Measurements from ENCODE around the gene SLC12A8.

The SLC12A8 gene, protein sequence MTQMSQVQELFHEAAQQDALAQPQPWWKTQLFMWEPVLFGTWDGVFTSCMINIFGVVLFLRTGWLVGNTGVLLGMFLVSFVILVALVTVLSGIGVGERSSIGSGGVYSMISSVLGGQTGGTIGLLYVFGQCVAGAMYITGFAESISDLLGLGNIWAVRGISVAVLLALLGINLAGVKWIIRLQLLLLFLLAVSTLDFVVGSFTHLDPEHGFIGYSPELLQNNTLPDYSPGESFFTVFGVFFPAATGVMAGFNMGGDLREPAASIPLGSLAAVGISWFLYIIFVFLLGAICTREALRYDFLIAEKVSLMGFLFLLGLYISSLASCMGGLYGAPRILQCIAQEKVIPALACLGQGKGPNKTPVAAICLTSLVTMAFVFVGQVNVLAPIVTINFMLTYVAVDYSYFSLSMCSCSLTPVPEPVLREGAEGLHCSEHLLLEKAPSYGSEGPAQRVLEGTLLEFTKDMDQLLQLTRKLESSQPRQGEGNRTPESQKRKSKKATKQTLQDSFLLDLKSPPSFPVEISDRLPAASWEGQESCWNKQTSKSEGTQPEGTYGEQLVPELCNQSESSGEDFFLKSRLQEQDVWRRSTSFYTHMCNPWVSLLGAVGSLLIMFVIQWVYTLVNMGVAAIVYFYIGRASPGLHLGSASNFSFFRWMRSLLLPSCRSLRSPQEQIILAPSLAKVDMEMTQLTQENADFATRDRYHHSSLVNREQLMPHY

DNA sequence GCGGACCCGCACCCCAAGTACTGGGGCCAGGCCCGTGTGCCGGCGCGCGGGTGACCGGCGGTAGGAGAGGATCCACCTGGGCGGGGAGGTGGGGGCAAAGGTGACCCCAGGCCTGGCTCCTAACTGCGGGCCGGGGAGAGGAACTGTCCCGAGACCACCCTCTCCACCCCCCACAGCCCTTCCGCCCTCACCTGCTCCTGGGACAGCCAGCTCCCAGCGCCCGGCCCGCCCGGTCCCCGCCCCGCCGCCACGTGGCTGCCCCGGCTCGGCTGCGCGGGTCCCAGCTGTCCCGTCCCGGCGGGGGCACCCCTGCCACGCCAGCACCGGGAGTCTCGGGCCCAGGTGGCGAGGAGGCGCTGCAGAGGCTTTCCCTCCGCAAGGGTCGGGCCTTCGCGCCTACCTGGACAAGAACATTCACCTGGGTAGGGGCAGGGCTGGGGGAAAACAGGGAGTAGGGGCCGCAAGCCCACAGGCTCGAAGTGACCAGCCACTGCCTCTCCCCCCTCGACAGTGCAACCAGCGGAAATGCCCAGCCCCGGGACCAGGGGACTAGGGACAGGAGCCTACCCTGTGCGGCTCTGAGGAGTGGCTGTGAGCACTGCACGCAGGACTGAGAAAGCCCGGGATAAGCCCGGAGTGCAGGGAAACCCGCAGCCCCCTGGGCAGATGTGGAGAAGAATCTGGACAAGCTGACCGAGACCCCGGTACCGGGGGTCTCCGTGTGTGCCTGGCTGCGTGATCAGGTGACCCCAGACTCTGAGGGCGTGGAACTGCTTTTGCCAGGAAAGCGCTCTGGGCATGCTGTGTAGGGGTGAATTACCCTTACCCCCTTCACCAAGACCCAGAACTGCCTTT lies at the start of gene SLC12A8:
Gene SLC12A8 (minus strand): TSS at position 240 of the 855 bp plus-strand sequence. CDS start 1,399 bp downstream, outside the sequence.
- DNase-seq: no peak

DNA sequence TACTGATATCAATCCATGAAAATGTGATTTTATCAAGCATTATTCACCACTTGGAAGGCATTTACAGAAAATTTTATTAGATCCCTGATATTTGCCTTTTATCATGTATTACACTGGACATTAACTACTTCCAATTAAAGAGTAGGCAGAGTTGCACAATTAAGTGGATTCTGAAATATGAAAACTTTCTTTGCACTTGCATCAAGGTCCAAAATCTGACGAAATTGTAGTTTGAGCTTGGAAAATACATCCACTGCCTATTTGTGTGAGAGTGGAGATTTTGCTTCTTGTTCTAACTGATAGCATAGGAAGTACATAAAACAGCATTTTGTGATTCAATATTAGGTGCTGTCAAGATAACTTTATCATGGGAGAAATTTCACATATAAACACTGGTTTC lies 49.6 kb upstream of the SLC12A8 start:
- no peak for DNase-seq

DNA sequence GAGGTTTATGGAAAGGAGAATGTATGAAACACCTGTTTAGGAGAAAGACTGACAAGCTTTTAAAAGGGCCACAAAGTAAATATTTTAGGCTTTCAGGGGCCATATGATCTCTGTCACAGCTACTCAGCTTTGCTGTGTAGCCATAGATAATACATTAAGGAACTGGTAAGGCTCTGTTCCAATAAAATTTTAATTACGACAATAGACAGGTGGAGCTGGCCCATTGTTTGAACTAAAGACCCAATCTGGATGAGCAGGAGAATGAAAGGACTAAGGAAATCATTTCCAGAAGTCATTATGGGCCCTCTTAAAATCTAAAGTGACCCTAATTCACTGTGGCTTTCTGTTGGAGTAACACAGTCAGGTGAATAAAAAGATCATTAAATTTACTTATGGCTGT lies 48.5 kb upstream of the SLC12A8 start:
- no peak for DNase-seq

DNA sequence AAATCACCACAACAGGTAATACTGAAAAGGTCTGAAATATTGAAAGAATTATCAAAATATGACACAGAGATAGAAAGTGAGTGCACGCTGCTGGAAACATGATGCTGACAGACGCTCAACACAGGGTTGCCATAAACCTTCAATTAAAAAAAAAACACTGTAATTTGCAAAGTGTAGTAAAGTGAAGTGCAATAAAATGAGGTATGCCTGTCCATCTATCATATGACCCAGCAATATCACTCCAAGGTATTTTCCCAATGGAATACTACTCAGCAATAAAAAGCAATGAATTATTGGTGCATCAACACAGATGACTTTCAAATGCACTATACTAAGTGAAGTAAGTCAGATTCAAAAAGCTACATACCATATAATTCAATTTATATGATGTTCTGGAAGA lies 47.6 kb upstream of the SLC12A8 start:
- DNase-seq: no peak

DNA sequence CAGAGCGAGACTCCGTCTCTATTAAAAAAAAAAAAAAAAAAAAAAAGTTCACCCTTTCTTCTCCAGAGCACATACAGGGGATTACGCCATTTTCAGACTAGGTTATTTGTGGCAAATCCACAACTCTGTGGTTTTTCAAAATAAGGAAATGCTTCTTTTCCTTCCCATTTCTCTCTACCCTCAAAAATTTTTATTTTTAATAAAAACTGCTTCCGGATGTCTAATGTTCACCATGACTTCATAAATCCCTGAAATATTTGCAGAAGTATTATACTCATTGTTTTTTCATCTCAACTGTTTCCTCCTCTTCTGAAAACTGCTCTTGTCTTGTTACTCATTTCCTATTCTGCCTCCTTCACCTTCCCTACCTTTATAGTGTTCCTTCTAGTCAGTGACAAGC lies 45.0 kb upstream of the SLC12A8 start:
- DNase-seq: no peak

DNA sequence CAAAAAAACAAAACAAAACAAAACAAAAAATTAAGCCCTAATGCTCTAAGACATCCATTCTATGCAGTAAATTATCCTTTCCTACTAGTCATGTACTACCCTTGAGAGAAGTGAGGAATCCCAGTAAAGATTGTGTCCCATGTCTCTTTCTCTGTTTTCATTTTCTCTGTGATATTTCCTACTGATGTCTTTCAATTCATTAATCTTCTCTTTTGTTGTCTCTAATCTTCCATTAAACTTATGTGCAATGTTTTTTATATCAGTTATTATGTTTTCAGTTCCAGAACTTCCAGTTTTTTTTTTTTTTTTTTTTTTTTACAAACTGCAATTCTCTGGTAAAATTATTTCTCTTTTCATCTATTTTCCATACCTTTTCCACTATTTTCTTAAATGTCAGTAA lies 44.1 kb upstream of the SLC12A8 start:
- DNase-seq: no peak

DNA sequence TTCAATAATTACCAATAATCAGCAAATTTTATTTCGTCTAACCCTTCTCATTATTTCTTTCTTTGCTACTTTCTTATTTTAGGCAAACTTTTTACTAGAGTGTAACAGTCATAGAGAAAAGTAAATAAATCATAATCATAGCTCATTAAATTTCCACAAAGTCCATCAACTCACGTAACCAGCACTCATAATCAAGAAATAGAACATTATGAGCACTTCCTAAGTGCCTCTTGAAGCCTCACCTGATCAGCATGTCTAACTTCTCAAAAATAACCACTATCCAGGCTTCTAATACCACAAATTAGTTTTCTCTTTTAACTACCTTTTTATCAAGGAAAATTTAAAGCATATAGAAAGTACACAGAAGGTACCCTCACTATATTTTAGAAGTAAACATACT lies 38.4 kb upstream of the SLC12A8 start:
- DNase-seq: no peak

DNA sequence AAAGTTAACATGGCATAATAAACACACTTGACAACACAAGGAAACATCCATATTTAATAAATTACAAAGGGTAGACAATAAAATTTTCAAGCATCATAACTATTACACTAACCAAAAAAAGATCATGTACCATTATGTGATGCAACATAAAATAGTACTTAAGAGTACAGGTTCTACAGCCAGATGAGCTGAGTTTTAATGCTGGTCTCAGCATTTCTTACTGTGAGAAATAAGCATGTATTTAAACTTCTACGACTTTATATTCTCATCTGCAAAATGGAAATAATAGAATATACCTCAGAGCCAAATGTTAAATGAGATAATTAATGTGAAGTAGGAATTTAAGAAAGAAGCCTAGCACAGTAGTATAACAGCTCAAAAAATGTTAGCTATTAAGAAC lies 33.7 kb upstream of the SLC12A8 start:
- no peak for DNase-seq

DNA sequence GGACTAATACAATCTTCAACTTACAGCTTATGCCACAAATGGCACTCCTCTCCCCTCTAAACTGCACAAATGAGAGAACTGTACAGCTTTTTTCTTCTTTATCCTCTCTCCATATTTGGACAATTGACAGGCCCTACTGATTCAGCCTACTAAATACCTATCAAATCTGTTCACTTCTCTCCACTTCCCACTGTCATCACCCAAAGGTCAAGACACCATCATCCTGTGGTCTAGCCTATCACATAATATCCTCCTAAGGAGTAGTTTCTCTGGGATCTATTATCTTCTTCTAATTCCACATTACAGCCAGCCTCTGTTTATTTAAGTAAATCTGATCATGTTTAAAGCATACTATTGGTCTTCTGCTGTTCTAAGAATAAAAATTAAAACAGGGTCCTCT lies 33.0 kb upstream of the SLC12A8 start:
- no peak for DNase-seq

DNA sequence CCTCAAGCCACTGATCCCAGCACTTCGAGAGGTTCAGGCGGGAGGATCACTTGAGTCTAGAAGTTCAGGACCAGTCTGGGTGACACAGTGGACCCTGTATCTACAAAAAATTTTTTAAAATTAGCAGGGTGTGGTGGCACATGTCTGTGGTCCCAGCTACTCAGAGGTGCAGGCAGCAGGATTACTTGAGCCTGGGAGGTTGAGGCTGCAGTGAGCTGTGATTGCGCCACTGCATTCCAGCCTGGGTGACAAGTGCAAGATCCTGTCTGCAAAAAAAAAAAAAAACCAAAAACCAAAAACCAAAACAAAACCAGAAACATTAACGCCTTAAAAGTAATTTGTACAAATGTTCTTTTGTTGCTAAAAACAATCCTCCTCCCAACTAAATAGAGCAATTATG lies 27.9 kb upstream of the SLC12A8 start:
- no peak for DNase-seq

DNA sequence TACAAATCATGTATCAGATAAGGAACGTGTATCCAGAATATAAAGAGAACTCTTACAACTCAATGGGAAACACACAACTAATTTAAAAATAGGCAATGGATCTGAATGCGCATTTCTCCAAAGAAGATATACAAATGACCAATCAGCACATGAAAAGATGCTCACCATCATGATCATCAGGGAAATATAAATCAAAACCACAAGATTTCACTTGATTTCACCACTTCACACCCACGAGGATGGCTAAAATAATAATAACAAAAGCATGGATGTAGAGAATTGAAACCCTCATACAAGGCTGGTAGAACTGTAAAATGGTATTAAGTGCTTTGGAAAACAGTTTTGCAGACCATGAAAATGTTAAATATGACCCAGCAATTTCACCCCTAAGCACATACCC lies 26.7 kb upstream of the SLC12A8 start:
- DNase-seq: no peak

DNA sequence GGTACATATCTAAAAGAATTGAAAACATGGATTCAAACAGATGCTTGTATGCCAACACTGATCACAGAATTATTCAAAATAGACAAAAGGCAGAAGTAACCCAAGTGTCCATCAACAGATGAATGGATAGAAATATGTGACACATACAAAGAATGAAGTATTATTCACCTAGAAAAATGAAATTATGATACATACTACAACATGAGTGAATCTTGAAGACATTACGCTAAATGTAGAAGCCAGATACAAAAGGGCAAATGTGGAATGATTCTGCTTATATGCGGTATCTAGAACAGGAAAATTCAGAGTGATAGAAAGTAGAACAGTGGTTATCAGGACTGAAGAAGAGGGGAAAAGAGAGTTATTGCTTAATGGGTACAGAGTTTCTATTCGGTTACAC lies 26.2 kb upstream of the SLC12A8 start:
- no peak for DNase-seq

DNA sequence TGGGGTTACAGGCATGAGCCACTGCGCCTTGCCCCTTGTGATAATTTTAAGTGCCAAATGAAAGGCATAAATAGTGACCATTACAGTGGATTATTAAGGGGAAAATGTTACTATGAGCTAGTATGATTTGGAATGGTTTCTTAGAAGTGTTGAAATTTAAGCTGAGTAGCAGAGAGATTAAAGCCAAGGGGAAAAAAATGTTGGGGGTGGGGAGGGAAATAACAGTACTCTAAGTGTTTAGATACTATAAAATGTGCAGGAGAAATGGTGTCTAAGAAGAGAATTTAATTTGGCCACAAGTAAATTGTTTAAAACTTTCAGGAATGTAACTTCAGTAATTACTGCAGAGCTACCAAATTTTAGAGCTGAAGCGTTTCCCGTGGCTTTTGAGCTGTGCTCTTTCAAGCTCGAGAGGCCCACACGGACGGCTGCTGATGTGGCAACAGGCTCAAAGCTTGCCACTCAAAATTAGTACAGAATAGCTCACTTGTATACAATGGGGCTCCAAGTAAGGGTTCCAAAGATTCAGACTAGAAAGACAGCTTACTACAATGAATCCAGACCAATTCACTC lies 23.9 kb upstream of the SLC12A8 start:
- no peak for DNase-seq

DNA sequence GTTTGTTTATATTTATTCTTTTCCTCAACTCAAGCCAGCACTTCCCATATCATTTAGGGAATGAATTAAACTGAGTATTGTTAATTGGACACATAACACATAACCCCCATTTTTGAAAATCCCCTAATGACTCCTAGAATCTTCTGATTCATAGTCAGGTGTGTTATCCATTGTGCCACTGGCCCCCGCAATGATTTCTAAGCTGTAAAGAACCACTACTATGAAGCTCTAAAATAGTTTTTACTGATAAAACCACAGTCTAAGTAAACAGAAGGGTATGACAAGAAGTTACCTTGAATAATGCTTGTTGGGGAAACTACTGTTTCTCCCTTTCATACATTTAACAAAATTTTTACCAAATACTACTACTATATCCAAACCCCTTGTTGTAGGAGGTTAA lies 22.3 kb upstream of the SLC12A8 start:
- no peak for DNase-seq

DNA sequence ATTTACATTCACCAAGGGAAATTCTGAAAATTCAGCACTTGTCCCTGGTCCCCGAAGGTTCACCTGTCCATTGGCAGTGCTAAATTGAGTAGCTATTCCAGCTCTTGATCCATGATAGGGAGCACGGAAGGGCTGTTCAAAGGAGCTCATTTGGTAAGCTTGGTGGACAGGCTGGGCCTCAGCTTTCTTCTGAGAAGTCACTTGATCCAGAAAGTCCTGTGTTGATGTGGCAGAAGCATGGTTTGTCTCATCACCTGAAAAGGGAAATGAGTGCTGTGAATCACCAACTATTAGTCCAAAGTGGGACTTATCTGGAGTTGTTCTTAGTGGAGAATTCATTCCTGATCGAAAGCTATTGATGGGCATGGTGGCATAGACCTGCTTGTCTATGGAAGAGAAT lies 19.9 kb upstream of the SLC12A8 start:
- DNase-seq: no peak

DNA sequence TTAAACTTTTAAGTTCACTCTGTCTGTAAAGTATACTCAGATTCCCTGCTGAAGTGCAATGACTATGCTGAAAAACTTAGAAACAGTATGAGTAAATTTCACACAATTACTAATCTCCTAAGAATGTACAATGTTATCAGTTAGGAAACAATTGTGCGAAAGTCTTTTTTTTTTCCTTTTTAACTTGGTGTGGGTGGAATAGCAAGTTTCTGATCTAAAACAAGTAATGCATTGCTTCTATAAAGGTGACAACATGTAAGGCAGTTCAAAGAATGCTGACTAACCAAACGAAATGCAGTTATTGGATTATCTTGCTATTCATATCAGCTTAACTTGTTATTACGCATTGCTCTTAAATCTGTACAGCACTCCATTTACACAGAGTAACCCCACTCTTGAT lies 19.3 kb upstream of the SLC12A8 start:
- DNase-seq: no peak

DNA sequence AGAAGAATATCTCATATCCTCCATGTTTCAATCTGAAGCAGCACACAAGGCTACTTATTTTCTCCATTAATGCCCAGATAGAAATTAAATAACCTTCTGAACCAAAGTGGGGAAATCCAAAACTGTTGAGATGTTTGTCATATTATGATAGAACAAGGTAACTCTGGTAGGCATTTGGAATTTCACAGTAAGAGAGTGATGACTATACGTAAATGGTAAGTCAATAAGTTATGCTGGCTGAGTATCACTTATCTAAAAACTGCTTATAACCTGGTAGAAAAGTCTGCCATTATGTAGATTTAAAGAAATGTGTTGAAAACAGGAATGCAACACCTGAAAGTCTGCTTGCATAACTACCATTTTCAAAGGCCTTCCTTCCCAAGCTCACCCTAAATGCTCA lies 17.2 kb upstream of the SLC12A8 start:
- no peak for DNase-seq

DNA sequence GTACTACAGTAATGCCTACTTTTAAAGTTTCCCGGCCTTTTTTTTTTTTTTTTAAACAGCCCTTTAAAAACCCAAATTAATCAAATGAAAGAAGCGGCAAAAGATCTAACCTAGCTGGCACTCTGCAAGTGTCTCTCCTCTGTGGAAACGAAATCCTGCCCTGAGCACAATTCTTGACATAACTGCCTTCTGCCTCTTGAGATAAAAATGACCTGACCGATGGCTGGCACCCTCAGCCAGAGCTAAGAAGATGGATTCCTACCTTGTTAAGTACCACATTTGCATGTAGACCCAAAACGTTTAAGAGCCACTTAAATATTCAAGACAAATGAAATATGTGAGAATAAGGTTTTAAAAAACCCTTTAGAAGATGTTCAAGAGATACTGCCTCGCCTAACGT lies 16.6 kb upstream of the SLC12A8 start:
- DNase-seq: no peak

DNA sequence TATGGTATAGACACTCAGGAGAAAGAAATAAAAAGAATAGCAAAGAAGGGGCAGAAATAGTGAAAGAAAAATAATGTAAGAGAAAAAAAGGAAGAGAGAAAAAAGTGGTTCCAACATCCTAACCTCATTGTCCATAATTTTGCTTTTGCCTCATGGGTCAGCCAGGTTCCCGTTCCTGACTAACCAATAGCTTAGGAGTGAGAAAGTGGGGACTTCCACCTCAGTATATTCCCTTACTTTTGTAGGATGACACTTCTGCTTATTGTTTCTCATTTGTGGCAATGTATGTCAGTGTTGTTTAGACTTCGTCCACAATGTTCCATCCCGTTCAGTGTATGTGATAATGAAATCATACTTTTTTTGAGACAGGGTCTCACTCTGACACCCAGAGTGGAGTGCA lies 9.3 kb upstream of the SLC12A8 start:
- no peak for DNase-seq

DNA sequence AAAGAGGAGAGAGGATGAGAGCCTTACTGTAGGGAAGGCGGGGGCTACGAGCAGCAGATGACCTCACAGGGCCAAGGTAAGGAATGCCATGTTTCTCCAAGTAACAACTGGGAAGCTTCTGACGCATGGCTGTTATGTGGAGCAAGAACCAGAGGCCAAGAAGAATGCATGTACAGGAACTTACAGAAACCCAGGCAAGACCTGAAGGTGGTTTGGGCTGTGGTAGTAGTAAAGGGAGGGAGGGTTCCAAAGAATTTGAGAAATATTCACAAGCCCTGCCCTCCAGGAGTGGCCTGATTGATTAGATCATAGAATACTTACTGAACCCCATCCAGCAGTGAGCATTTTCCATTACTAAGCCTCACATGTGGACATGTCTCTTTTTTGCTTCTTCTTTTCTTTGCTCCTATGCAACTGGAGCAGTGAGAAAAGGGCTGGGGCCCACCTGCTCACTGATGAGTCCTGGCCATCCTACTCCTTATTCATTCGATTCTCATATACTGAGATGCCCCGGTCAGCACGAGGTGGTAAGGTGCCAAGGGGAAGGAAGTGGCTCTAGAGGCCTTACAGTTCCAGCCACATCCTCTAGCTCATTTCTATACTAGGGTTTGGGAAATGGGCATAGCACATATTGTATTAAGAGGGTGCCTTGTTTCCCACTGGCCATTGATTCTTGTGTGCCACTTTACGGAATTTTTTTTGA lies 8.3 kb upstream of the SLC12A8 start:
- no peak for DNase-seq

DNA sequence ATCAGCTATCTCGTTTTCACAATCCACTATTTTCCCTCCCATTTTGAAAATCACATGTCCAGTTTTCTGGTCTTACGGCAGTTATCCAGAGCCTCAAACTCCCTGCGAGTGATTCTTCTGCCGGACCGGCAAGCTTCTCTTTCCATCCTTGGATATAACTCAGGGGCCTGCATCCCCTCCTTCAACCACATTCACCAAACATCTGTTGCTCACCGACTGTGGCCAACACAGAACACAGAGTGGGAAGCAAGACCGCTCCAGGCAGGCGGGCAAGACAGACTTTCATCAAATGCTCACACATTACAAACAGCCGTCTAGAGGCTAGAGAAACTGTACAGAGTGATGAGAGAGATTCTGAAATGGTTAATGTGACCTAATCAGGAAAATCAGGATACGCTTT lies 7.6 kb upstream of the SLC12A8 start:
- no peak for DNase-seq

DNA sequence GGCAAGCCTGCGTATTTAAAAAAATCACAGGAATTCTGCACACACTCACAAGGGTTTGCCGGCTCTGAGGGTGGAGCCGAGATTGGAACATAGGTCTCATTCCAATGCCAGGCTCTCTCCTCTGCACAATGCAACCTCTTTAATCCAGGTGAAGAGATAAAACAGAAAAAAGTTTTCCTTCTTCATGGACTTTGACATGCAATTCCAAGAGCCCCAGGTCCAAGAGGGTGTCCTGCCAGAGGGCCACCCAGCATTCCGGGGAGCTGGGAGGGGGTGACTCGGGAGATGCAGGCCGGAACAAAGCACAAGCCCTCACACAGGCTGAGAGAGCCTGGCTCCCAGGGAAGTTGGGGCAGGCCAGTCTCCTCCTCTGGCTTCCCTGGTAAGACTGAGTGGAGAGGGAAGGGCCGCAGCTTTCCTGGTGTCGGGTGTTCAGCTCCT lies 6.7 kb upstream of the SLC12A8 start:
- no peak for DNase-seq

DNA sequence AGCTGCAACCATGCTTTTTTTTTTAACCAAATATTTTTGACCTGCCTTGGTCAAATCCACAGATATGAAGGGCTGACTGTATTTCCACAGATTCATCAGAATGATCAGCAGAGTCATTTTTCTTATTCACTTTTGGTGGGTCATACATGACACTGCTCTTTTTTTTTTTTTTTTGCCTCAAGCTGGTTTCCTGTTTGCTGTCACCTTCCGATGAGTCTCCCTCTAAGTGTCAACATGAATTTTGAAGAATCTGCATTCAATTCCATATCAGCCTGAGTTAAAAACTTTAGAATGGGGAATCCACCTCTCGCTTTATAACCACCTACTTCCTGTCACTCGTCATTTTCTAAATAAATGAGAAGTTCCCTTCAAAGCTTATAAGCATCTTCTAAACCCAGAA lies 2.2 kb upstream of the SLC12A8 start:
- no peak for DNase-seq

Data from hippocampal formation (tissue), 2 donors.